ENCODE data around the gene FAM89B. TPM values are rescaled to one million over a fixed set of nuclear protein-coding genes. Genes with fewer than 3 reads are reported as not detected.

The FAM89B gene
- total RNA-seq, 6 experiments from 2014 or later, result 40.9 to 52.8 (median 43.7) TPM

DNA sequence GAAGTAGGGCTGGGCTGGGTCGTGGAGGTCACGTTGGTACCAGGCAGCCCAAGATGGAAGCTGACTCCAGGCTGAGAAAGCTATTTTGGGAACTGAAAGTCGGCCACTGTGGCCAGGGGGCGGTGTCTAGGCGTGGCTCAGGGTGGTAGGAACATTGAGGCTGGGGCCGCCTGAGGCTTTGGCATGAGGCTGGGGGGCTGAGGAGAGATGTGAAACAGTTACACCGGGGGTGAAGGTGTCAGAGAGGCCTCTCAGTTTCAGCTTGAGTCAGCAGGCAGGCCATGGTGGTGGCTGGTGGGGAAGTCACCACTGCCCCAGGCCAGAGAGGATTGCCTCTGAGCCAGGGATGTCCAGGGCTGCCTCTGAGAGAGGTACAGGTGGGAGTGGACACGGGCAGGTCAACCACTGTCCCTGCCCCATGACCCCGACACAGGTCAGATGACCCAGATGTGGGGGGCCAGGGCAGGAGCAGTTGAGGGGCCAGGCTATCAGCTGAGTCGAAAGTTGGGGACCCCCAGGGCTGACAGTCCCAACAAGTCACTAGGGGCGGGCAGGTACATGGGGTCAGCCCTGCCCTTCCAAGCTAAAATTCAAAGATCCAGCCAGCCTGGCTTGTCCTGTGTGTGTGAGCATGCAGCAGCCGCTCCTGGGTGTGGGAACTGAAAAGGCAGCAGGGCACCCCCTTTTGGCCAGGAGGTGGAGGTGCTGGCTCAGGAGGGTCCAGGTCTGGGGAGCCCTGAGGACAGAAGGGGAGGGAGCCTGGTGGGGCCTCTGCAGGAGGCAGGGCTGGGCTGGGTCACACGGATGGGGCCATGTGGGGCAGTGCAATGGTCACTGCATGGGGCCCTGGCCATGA lies 16.1 kb downstream of the FAM89B start:
- Mint-ChIP-seq H3K9me3 (no peaks in the 10 kb centered on the region), H3K27ac (peak overlapping the region; percentile 66), H3K27me3 (ENCODE audit: insufficient read depth) (no peaks in the 10 kb centered on the region; the same call in 1 of the 2 replicates), H3K36me3 (ENCODE audit: low read depth) (peaks cover 10% of the 10 kb centered on the region; the same call in 1 of the 2 replicates), H3K4me1 (ENCODE audit: low read depth) (peaks cover 29% of the 10 kb centered on the region), H3K4me3 (0 out of 2 replicates have a peak overlapping the region, but pooled peaks have one; percentile 15)
- DNase-seq, result peak; percentile 46
- TF ChIP-seq, protein P1, sequence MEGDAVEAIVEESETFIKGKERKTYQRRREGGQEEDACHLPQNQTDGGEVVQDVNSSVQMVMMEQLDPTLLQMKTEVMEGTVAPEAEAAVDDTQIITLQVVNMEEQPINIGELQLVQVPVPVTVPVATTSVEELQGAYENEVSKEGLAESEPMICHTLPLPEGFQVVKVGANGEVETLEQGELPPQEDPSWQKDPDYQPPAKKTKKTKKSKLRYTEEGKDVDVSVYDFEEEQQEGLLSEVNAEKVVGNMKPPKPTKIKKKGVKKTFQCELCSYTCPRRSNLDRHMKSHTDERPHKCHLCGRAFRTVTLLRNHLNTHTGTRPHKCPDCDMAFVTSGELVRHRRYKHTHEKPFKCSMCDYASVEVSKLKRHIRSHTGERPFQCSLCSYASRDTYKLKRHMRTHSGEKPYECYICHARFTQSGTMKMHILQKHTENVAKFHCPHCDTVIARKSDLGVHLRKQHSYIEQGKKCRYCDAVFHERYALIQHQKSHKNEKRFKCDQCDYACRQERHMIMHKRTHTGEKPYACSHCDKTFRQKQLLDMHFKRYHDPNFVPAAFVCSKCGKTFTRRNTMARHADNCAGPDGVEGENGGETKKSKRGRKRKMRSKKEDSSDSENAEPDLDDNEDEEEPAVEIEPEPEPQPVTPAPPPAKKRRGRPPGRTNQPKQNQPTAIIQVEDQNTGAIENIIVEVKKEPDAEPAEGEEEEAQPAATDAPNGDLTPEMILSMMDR (IDR thresholded peaks at IDR 0.05), result peak; percentile 74

DNA sequence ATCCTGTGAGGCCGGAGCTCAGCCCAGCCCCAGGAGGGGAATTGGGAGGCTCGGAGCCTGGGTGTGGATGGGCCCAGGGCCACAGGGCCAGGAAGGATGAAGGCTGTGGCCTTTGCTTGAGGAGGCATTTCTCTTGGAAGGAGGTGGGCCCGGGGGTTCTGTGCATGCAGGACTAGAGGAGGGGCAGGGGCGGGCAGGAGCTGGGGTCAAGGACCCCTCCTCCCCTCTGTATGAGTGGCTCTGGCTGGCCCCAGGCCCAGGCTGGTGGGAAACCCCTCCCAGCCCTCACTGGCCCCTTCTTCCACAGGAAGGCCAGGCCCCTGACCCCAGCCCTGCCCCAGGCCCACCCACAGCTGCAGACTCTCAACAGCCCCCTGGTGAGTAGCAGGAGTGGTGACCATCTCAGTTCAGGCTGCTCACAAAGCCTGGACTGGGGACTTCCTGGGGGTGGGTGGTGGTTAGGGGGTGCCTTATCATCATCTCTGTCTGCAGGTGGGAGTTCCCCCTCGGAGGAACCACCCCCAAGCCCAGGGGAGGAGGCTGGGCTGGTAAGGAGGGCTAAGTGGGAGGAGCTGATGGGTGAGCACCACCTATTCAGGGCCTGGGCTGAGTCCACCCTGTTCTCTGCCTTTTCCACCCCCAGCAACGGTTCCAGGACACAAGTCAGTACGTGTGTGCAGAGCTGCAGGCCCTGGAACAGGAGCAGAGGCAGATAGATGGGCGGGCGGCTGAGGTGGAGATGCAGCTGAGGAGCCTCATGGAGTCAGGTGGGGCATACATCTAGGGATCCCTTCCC lies 17.3 kb downstream of the FAM89B start:
- H3K4me1 Mint-ChIP-seq (ENCODE audit: low read depth), result peaks cover 29% of the 10 kb centered on the region
- no peaks in the 10 kb centered on the region for H3K9me3 Mint-ChIP-seq
- H3K36me3 Mint-ChIP-seq (ENCODE audit: low read depth), result peaks cover 4% of the 10 kb centered on the region; the same call in 1 of the 2 replicates
- H3K27ac Mint-ChIP-seq, result no peak overlapping the region
- no peak for DNase-seq
- H3K4me3 Mint-ChIP-seq, result no peak overlapping the region
- TF ChIP-seq, protein P1 (IDR thresholded peaks at IDR 0.05), result no peak
- H3K27me3 Mint-ChIP-seq (ENCODE audit: insufficient read depth), result no peaks in the 10 kb centered on the region; the same call in 1 of the 2 replicates

DNA sequence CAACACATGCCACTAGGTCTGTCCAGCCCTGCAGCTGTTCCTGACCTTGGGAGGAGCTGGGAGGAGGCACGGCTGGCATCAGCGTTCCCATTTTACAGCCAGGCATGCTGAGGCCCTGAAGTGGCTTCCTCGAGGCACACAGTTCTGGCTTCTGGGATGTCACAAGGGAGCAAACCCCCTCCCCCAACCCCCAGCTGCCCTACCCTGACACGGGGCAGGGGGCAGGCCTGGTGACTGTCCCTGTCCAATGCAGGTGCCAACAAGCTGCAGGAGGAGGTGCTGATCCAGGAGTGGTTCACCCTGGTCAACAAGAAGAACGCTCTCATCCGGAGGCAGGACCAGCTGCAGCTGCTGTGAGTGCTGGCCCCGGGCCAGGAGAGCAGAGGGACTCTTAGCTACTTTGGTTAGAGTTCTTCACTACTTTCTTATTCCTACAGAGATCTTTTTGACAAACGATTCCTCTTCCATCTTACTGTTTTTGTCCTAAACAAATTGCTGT lies 18.0 kb downstream of the FAM89B start:
- H3K27me3 Mint-ChIP-seq (ENCODE audit: insufficient read depth), result peaks cover 2% of the 10 kb centered on the region
- DNase-seq, result no peak
- peaks cover 4% of the 10 kb centered on the region; the same call in 1 of the 2 replicates for H3K36me3 Mint-ChIP-seq (ENCODE audit: low read depth)
- peaks cover 29% of the 10 kb centered on the region for H3K4me1 Mint-ChIP-seq (ENCODE audit: low read depth)
- H3K27ac Mint-ChIP-seq, result no peak overlapping the region
- TF ChIP-seq, protein P1 (IDR thresholded peaks at IDR 0.05), result no peak
- H3K4me3 Mint-ChIP-seq, result no peak overlapping the region
- no peaks in the 10 kb centered on the region for H3K9me3 Mint-ChIP-seq

DNA sequence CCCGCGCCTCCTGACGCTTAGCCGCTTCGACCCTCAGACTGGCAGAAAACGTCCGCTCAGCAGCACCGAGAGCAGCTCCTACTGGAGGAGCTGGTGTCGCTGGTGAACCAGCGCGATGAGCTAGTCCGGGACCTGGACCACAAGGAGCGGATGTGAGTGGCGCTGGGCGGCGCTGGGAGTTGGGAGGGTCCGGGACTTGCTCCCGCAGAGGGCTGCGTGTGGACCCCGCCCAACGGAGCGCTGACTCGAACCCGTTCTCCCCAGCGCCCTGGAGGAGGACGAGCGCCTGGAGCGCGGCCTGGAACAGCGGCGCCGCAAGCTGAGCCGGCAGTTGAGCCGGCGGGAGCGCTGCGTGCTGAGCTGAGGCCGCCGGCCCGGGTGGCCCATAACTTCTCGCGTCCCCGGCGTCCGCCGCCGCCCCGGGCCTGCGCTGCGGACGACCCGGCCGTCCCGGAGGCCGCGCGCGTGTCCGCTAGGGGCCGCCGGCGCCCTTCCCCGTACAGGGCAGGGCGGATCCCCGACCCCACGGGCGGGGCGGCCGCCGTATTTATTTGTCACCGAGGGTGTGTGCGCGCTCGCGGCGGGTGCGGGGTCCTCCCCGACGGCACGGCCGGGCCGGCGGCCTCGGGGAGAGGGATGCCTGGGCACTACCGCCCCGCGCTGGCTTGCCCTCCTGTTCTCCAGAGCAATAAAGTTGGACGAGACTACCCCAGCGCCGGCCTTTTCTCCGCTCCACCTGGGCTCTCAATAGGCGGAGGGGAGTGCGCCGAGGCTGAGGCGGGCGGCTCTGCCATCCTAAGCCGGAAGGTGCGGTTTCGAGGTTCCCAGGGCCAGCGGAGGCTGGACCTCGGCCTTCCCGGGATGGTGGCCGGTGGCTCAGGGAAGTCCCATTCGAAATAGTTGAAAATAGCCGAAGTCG lies 19.9 kb downstream of the FAM89B start:
- Mint-ChIP-seq H3K36me3 (ENCODE audit: low read depth) (peaks cover 4% of the 10 kb centered on the region; the same call in 1 of the 2 replicates), H3K9me3 (no peaks in the 10 kb centered on the region), H3K27ac (no peak overlapping the region), H3K4me3 (no peak overlapping the region), H3K4me1 (ENCODE audit: low read depth) (peaks cover 15% of the 10 kb centered on the region), H3K27me3 (ENCODE audit: insufficient read depth) (peaks cover 4% of the 10 kb centered on the region; the same call in 1 of the 2 replicates)
- DNase-seq, result no peak
- TF ChIP-seq, protein P1 (IDR thresholded peaks at IDR 0.05), result no peak
